Measurements from ENCODE around the gene FLCN. TPM values are rescaled to one million over a fixed set of nuclear protein-coding genes. Genes with fewer than 3 reads are reported as not detected.

FLCN gene
- polyA plus RNA-seq, 1 donor from 2014 or later, result 34.0 TPM

- Histone ChIP-seq H2AFZ (ENCODE audit: low read depth, low read length) (no peak overlapping the region), H3K27ac (ENCODE audit: low read length) (no peak overlapping the region), H3K27me3 (ENCODE audit: insufficient read depth, low read depth, low read length) (no peaks in the 10 kb centered on the region), H3K4me3 (ENCODE audit: low read length) (no peak overlapping the region), H3K9me2 (ENCODE audit: insufficient read depth, low read length) (no peaks in the 10 kb centered on the region), H3K9me3 (ENCODE audit: low read length) (no peaks in the 10 kb centered on the region), H3K4me2 (ENCODE audit: low read length) (no peak overlapping the region), H3F3A (ENCODE audit: insufficient read depth, low read length, poor library complexity, severe bottlenecking) (no peaks in the 10 kb centered on the region), H3K9ac (ENCODE audit: low read length) (no peak overlapping the region), H3K79me2 (replicated peaks; ENCODE audit: insufficient read depth, low read length) (no peaks in the 10 kb centered on the region), H3K36me3 (ENCODE audit: insufficient read depth, low read length) (no peaks in the 10 kb centered on the region), H4K20me1 (ENCODE audit: insufficient read depth) (no peaks in the 10 kb centered on the region)
- TF ChIP-seq SMC3 (conservative IDR thresholded peaks at IDR 0.05; ENCODE audit: poor library complexity) (no peak), RAD21 (conservative IDR thresholded peaks at IDR 0.05) (no peak), CTCF (IDR thresholded peaks at IDR 0.05; ENCODE audit: poor library complexity, severe bottlenecking) (no peak), REST (IDR thresholded peaks at IDR 0.05; ENCODE audit: borderline replicate concordance) (no peak), EZH2 (IDR thresholded peaks at IDR 0.05; ENCODE audit: borderline replicate concordance, insufficient read depth, low read length, poor library complexity, severe bottlenecking) (no peak), TAF1 (IDR thresholded peaks at IDR 0.05; ENCODE audit: low read depth) (no peak), EP300 (conservative IDR thresholded peaks at IDR 0.05; ENCODE audit: poor library complexity, severe bottlenecking) (no peak), MXI1 (conservative IDR thresholded peaks at IDR 0.05; ENCODE audit: poor library complexity, severe bottlenecking) (no peak)
Measured at GRCh38 chr17:17167986-17168385, 69.0 kb downstream of the FLCN start.

DNA sequence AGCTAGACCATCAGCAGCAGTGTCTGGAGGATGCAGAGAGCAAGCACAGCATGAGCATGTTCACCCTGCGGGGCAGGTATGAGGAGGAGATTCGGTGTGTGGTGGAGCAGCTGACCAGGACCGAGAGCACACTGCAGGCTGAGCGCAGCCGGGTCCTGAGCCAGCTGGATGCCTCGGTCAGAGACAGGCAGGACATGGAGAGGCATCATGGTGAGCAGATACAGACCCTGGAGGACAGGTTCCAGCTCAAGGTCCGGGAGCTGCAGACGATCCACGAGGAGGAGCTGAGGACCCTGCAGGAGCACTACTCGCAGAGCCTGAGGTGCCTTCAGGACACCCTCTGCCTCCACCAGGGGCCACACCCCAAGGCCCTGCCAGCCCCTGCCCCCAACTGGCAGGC lies 69.6 kb downstream of the FLCN start:
- H3K79me2 ChIP-seq (replicated peaks; ENCODE audit: insufficient read depth, low read length), result no peaks in the 10 kb centered on the region
- H3K36me3 ChIP-seq (ENCODE audit: insufficient read depth, low read length), result no peaks in the 10 kb centered on the region
- no peak overlapping the region for H3K4me3 ChIP-seq (ENCODE audit: low read length)
- H2AFZ ChIP-seq (ENCODE audit: low read depth, low read length), result no peak overlapping the region
- no peak overlapping the region for H3K4me2 ChIP-seq (ENCODE audit: low read length)
- H3K27ac ChIP-seq (ENCODE audit: low read length), result no peak overlapping the region
- no peaks in the 10 kb centered on the region for H3F3A ChIP-seq (ENCODE audit: insufficient read depth, low read length, poor library complexity, severe bottlenecking)
- no peaks in the 10 kb centered on the region for H4K20me1 ChIP-seq (ENCODE audit: insufficient read depth)
- no peaks in the 10 kb centered on the region for H3K9me3 ChIP-seq (ENCODE audit: low read length)
- no peaks in the 10 kb centered on the region for H3K27me3 ChIP-seq (ENCODE audit: insufficient read depth, low read depth, low read length)
- no peak for TF ChIP-seq CTCF (IDR thresholded peaks at IDR 0.05; ENCODE audit: poor library complexity, severe bottlenecking)
- no peaks in the 10 kb centered on the region for H3K9me2 ChIP-seq (ENCODE audit: insufficient read depth, low read length)
- no peak overlapping the region for H3K9ac ChIP-seq (ENCODE audit: low read length)

All from neural cell (in vitro differentiated cells).